NCI-H2107 (cell line): ENCODE measurements around the gene LRRN4.

Experiments
- DNase-seq: peaks from one replicate; lab custom pipeline; 2025; lab: John Stamatoyannopoulos, UW

The LRRN4 gene

DNA sequence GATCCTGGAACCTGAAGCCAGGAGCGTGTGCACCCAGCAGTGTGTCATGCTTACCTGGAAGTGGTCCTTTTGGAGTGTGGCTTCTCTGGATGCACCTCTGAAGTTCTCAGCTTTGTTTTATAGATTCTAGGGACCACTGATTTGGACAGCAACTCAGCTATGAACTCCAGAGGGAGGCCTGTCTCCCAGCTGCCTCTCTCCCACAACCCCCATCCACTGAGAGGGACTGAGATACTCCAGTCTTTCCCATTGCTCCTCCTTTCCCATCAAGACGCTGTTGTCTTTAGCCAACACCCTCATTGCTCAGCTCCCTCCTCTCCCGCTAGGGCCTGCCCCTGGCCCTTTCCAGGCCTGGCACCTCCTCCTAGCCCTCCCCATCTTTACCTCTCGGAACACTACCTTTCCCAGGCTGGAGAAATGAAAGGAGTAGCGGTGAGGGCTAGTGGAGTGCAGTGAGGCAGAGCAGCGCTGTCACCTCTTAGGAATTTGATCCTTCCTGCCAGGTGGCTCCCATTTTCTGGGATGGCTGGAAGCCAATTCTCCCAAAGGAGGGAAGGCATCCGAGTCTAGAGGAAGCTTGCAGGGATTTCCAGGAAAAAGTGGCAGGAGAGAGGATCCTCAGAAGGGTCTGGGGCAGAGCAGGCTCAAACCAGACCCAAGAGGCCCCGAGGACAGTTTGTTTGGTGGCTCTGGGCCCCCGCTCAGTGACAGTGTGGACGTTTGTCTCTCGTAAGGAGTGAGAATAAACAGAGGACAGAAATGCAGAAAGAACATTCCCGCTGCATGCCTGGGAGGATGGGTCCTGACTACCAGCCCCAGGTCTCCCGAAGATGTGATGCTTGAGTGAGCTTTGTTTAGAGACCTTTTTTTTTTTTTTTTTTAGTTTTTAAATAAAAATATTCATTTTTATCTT is at the start of gene LRRN4:
TSS of gene LRRN4 (minus strand) at position 285 of the 913 bp plus-strand sequence. CDS start 1,261 bp downstream, outside the sequence.
- DNase-seq = peak; percentile 60

DNA sequence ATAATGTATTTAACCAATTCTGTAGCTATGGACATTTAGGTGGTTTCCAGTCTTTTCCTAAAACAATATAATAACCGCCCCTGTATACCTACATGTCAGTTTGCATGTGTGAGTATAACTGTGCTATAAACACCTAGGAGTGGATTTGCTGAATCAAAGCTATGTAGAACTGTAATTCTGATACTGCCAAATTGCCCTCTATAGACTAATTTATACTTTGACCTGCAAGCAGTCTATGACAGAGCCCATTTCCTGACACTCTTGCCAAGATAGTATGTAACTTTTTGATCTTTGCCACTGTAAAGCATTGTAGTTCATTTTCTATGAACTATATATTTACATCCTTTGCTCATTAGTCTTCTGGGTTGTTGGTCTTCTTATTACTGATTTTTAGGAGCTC is 49.4 kb upstream of the LRRN4 start:
- no peak for DNase-seq

DNA sequence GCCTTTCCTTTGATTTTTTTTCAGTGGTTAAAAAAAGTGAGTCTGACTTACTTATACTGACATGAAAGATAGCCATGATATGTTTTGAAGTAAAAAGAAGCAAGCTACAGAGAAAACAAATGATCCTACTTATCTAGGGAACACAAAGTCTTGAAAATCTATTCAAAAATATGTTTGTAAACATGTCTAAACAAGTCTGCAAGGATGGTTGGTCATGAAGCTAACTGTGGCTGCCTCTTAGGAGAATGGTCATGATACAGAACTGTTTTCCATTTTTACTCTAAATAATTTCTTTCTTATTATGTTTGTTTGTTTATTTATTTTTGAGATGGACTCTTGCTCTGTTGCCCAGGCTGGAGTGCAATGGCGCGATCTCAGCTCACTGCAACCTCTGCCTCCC is 47.5 kb upstream of the LRRN4 start:
- no peak for DNase-seq

DNA sequence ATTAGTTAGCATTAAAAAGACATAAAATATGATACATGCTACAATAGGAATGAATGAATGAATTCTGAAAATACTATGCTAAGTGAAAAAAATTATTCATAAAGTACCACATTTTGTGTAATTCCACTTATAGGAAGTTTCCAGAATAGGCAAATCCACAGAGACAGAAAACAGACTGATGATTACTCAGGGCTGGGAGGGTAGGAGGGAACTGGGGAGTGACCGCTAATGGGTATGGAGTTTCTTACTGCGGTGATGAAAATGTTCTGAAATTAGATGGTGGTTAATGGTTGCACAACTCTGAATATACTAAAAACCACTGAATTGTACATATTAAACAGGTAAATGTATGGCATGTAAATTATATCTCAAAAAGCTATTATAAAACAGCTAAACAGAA is 46.4 kb upstream of the LRRN4 start:
- DNase-seq = no peak

DNA sequence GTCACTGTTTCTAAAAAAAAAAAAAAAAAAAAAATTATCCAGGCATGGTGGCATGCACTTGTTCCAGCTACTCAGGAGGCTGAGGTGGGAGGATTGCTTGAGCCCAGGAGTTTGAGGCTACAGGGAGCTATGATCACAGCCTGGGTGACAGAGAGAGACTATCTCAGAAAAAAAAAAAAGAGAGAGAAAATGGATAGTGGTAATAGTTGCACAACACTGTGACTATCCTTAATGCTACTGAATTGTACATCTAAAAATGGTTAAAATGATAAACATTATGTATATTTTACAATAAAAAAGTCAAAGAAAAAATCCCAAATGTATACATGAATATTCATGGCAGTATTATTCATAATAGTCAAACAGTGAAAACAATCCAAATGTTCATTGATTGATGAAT is 46.0 kb upstream of the LRRN4 start:
- DNase-seq = no peak

DNA sequence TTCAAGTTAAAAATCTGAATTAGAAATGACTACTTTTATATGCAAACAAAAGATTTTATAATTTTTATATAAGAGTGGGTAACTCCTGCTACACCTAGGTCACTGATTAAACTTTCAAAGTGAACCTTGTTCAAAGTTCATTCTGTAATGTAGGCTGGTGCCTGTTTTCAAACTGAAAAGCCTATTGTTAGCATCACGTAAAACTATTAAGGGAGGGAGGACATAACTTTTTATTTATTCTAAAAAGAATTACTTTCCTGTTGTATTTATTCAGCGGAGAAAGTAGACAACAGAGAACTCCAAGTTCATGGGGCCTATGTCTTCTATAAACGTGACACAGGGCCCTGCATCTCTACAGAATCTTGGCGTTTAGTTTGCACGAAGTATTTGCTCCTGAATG is 41.5 kb upstream of the LRRN4 start:
- no peak for DNase-seq

DNA sequence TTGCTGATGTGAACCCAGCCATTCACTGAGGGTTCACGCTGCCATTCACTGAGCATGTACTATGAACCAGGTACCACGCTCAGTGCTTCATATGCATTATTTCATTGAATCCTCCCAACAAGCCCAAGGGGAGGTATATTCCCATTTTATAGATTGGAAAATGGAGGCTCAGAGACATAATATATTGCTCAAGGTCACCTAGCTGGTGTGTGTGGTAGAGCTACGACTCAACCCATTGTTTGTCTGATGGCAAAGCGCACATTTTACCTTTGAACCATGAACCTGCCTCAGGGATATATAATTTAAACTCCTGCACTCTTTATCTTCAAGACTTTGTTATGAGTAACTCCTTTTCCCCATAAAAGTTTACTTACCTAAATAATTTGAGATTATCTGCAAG is 40.7 kb upstream of the LRRN4 start:
- DNase-seq = no peak

DNA sequence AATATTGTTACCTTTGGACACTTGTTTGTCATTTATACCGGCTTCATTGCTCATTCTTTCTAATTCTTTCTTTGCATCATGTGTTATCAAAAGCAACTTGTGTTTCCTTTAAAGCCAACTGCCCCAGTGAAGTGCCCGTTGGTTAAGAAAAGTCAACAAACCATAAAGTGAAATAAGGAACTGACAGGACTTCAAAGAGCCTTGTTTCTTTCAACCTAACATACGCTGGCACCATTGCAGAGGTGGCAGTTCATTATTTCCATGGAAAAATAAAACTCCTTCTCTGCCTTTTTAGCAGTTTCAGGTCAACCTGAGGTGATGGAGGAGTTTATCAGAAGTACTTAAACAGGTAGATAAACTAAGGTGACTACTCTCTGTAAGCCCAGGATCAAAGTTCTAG is 40.2 kb upstream of the LRRN4 start:
- no peak for DNase-seq

DNA sequence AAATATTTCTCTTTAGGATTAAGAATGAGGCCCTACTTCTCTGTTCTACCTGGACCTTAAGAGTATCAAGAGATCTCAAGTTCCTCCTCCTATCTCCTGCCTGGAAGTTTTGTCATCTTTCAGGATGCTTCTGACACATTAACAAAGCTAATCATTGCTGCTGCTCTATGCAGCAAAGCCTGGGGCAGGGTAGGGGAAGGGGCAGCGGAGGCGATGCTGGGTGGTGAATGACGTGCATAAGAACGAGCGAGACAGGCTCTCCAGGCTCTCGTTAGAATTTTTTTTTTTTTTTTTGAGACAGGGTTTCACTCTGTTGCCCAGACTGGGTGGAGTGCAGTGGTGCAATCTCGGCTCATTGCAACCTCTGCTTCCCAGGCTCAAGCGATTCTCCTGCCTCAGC is 37.8 kb upstream of the LRRN4 start:
- DNase-seq = no peak

DNA sequence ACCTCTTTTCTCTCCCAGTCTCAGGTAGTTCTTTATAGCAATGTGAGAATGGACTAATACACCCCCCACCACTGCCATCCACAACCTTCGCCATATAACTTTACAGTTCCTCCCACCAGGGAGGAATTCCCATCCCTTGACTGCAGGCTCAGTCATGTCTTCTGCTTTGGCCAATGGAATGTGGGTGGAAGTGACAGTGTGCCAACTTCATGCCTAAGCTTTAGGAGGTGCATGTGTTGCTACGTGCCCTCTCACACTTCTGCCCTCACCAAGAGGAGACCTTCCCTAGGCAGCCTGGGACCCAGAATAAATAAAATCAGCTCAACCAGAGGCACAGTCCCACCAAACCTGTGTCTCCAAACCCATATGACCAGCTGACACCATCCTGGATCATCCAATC is 33.0 kb upstream of the LRRN4 start:
- DNase-seq = no peak

DNA sequence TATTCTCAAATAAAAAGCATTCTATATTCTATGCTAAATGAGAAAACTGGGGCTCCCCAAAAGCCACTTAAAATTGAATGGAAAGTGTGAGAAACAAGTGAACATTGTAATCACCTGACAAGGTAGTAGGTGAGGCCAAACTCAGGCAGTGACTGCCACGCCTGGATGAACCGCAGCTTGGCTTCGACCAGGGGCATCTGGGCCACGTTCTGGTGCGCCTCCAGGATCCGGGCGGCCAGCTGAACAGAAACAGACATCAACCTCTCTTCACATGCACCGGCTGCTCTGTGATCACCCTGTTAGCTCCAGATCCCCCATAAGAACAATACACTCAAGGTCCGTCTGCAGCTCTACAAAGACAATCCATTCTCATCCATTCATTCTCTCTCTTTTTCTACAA is 30.1 kb upstream of the LRRN4 start:
- no peak for DNase-seq

DNA sequence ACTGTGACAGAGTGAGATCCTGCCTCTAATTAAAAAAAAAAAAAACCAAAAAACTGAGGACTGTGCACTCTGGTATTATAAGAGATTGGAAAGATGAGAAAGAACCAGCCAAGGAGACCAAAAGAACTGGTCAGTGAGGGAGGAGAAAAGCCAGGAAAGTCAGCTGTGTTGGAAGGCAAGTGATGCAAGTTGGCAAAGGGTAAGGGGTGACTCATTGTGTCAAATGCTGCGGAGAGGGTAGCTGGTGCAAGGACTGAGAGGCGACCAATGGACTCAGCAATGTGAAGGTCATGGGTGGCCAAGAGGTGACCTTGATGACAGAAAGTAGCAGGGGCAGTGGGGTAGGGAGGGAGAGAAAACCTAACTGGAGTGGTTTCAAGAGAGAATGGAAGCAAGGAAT is 27.4 kb upstream of the LRRN4 start:
- no peak for DNase-seq

DNA sequence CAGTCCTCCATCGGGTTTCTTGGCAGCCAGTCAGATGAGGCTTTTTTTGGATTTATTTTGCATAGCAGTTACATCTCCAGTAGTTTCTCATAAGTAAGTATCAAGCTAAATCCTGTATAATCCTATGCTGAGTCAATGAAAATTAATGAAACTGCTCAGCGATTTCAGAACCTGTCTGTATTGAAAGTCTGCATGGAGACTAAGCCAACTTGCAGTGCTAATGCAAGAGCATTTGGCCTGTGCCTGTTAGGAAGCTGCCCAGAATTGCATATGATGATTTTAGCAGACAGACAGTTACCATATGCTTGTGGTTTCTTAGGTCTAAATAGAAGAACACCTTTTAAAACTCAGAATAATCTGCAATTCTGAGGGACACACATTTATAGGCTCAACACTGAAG is 25.2 kb upstream of the LRRN4 start:
- DNase-seq = no peak

DNA sequence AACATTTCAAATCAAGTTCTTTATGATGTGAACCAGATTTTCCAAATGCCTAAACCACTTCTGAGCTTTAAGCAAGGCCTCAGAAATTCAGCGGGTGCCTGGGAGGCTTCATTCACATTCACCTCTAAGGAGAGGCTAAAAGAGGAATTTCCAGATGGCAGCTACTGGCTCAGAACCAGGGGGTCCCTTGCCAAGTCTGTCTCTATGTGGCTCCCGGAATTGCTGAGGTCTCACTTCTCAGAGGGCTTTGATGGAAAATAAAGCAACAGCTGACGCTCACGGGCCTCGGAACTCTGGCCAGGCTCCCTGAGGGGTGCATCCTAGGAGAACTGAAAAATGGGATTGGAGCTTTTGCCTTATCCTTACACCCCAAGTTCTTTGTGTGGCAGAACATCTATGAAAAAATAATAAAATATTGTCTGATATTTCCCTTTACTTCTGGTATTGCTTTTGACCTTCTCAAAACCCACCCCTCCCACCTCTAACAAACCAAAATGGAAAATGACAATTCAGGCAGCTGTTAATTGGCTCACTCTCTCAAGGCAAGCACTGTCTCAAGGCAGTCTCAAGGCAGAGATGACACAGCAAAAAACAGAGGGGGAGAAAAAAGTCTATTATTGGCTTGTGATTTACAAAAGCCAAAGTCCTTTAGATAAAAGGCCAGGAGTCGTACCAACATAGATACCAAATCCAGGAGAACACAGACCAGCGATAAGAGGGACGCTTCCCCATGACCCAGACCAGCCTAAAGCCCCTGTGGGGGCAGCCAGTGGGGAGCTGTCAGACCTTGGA is 21.8 kb upstream of the LRRN4 start:
- no peak for DNase-seq

DNA sequence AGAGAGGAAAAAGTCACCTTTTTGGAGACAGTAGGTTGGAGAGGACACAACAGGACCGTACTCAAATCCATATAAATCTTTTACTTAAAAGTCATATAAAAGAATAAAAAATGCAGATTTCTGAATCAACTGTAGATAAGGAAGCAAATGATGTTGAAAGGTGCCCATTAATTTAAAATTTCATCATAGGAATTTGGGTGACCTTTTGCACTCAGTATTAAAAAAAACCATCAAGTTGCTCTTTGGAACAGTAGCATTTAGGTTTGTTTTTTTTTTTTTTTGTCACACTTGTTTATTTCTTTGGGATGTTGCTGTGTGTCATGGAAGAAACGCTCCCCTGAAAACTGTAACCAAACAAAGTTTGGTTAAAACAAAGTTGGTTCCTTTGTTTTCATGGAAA is 20.9 kb upstream of the LRRN4 start:
- no peak for DNase-seq

DNA sequence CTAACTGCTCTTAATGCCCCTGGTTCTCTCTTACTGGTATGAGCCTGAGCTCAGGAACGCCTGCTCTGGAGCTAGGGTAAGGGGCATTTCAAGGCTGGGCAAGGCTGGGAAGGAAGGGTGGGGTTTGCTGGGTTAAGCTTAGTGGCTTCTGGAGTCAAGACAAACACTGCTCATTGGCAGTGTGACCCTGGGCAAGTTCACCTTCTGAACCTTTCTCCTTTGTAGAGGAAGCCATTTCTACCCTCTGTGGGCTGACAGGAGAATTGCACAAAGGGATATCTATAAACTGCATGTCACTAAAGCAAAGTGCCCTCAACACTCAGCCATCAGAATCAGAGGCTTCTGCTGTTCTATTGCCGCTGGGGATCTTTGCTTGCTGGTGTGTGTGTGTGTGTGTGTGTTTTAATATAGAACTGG is 20.3 kb upstream of the LRRN4 start:
- no peak for DNase-seq

DNA sequence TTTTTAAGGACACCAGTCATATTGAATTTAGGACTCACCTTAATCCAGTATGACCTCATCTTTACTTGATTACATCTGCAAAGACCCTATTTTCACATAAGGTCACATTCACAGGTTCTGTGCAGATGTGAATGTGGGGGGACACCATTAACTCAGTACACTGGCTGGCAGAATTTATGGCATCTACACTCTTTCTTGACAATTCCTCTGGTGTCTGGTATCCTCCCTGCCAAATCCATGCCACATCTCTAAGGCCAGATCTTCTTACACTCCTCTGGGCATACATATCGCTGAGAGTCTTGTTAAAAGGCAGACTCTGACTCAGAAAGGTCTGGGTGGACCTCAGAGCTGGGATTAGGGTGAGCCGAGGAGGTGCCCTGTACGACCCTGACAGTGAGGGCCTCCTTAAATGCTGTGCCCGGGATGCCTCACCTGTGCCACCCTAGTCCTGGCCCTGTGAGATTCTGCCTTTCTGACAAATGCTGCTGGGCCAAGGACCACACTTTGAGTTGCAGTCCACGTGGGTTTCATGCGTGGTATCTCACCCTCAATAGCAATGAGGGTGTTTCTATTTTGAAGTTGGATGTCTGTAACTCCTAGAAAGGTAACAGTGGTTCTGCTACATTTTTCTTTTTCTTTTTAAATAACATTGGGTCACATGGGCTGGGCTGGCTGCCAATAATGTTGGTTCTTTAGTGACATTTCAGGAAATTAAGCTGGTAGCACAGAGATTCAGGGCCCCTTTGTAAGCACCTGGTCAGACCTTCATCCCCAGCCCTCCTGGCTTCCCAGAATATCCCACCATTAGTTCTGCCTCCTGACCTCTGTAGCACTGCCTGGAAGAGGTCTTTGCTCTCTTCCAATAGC is 17.2 kb upstream of the LRRN4 start:
- DNase-seq = no peak

DNA sequence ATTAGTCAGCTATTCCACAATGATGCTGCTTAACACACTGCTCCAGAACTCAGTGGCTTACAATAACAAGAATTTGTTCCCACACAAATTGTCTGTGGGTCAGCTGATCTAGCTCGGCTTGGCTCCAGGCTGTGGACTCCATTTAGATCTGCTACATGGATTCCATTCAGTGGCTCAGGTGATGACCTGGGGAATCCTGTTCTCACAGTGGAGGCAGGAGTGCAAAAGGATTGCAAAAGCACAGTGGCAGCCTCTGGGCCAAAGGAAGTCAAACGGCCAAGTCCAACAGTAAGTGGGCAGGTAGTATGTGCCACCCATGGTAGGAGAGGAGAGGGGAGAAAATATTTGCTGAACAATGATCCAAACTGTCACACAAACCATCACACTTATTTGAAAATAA is 15.8 kb upstream of the LRRN4 start:
- no peak for DNase-seq

DNA sequence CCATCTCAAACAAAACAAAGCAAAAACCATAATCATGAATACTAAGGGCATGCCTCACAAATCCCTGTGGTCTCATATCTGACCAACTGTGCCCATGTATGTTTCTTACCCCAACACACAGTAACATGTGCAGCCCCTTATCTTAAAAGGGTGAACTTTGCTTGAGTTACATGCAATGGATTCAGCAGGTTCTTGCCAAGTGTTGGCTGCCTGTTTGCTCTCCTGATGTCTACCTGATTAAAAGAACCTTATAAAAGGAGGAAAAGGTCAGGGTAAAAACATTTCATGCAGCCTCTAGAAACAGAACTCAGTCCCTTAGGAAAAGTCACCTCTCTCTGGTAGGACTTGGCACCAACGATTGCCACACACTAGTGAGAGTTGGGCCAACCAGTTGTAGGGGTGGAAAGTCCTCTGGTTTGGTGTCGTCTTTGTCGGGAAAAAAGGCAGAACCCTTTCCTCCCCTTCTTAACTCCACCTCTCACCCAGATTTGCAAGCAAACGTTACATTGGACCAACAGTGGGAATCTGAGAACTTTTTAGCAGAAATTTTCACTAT is 14.0 kb upstream of the LRRN4 start:
- no peak for DNase-seq

DNA sequence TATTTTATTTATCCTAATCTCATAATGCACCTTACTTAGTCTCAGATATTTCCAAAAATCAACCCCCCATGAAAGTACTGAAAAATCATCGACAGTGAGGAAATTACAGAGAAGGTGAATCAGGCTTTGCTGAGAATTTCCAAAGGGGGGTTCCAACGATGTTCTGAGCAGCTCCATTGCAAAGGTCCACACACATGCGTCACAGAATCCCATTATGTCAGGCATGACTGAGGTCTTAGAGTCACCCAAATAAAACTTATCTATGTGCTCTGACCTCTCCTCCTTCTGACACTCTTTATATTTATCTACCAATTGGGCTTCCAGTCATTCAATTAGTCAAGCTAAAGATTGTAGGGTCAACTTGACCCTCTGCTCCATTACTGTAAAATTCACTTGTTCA is 12.7 kb upstream of the LRRN4 start:
- no peak for DNase-seq

DNA sequence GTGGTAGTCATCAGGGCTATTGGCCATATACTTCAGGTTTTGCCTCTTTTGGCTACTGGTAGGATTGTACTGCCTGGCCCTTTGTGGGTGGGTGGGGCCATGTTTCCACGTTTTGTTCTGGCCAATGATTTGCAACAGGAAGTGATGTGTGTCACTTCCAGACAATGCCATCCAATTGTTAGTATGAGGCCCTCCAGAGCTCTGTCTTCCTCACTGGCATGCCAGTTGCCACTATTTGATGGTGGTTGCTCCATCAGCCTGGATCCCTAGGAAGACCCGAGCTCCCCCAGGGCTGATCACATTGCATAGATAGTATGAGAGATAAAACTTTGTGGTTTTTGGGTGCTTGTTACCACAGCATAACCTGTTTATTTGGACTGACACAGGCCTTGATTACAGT is 7.7 kb upstream of the LRRN4 start:
- no peak for DNase-seq

DNA sequence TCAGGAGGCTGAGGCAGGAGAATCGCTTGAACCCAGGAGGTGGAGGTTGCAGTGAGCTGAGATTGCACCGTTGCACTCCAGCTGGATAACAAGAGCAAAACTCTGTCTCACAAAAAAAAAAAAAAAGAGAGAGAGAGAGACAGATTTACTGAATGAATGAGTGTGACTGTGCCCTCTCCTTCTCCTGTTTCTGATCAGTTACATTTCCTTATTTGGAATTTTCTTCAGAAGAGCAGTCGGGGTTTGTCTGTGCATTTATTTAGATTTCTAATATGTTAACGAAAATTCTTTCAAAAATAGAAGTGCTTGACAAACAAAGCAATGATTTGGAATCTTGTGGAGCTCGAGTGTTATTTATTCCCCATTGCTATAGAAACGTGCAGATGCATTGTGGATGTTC is 6.4 kb upstream of the LRRN4 start:
- DNase-seq = no peak
